CD4-positive, alpha-beta T cell treated with Interleukin-15 for 4 hours (primary cell): Measurements from ENCODE around the gene METTL21C.
A peak's percentile ranks its signal among the peaks of the same experiment; 100 is the strongest.

Experiments used
- DNase-seq: peaks from one replicate; pipeline ENCODE4 v3.0.0-alpha.2; 2020; ENCODE audit warnings: low spot score

METTL21C gene

DNA sequence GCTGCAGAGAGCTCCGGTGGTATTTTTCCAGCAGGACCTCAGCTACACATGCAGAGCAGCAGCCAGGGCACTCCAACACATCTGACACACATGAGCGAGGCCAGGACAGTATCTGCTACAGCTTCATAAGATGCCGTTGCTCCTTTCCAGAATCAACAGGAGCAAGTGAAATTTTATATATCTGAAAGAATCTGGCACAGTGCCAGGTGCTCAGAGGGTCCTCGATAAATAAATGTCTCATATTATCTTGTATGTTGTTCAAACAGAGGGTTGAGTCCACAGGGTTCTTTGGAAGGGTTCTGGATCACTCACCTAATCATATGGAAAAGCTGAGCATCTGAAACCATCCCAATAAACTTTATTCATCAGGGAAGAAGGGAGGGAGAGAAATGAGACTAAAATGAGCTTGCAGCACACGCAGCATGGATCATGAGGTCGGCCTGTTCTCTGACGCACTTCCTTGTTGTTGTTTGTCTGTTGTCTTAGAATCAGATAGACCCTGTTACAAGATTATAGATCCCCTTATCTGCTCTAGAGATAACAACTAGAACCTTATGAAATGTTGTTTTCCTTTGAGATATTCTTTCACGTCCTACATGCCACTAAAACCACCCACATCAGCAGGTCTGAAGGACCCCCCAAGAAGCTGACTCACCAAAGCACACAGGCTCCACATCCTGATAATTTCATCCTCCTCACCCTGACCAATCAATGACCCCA lies 3.2 kb upstream of the METTL21C start:
- DNase-seq: no peak

DNA sequence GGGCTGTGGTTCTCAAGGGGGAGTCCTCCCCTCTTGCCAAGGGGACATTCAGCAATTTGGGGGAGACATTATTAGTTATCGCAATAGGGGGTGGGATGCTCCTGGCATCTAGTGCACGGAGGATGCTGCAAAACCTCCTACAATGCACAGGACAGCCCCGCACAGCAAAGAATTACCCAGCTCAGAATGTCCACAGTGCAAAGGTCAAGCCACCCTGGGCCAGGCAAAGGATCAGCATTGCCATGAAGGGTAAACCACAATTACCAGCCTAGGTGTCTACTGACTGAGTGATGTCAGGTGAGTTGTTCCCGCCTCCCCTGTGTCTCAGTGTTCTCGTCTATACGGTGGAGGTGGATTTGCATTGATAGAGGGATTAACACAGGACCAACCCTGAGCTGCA lies 2.4 kb upstream of the METTL21C start:
- DNase-seq: no peak

DNA sequence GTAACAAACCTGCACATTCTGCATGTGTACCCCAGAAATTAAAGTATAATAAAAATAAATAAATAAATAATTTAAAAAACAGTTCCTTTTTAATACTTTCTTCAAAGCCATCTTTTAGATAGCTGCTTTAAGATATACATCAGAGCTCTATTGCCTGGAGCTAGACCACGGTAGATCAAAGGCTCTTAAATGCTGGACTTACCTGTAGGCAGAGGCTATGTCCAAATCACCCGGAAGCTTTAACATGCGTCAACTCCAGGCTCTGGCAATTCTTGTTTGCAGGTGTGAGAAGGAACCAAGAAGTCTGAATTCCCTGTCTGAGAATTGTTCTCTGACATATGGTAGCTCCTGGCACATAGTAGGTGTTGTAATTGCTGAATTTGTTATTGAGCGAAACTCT lies 1.6 kb upstream of the METTL21C start:
- no peak for DNase-seq

DNA sequence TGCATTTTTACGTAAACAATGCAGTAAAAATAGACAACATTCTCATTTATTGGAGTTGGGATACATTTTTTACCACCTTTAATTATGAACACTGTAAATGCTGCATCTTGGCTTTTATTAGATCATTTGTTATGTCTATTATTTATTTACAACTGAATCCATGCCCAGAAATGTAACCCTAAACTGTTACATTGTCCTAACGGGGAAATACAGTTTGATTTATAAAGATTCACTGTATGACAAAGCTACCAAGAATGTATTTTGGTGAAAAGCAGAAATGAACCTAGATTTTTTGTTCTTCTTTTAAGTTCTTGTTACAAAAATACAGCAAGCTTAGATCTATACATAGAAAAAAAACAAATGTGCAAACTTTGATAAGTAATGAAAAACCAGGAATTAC lies 1.1 kb downstream of the METTL21C start:
- DNase-seq: no peak

DNA sequence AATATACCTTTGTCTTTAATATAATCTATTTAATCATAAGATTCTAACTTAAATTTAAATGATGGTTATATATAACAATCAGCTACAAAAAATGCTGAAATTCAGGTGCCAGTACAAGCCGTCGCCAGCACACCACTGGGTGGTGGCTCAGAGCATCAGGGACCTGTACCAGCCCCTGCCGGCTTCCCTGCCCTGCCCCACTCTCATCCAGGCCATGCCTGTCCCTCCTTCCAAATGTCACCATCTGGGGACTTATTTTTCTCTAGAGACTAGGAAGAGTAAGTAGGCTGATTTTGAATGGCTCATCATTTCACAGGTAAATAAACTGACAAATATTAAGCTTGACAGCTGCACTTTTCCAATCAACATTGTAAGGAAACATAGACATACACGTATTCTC lies 1.6 kb downstream of the METTL21C start:
- DNase-seq: no peak

DNA sequence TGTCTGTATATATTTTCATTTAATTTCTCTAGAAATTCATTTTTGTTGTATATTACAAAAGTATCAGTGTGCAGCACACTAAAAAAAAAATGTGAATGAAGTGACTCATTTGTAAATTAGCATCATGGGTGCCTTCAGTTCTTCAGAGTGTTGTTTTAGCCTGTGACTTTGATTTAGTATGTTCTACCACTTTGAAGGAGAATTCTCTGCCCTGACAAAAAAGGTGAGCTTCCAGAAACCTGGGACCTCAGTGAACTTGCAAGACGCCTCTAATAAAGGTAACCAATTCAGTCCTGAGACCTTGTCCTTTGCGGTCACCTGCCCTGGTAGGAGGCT lies 2.4 kb downstream of the METTL21C start:
- DNase-seq: no peak

DNA sequence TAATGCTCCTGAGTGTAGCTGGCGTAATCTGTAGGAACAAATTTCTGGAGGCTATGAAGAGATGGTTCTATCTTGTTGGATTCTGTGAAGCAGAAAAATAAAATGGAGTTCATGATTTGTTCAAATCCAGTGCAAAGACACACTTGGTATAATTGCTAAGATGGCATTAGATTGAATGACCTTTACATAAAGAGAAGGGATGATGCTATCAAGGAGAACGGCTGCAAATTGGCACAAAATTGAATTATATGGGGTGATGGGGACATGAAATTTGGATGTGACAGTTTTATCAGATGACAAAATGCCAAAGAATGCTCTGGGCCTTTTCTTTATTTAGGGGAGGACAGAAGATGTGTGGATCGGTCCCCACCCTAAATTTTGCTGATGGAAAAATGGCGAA lies 4.0 kb downstream of the METTL21C start:
- DNase-seq: no peak

DNA sequence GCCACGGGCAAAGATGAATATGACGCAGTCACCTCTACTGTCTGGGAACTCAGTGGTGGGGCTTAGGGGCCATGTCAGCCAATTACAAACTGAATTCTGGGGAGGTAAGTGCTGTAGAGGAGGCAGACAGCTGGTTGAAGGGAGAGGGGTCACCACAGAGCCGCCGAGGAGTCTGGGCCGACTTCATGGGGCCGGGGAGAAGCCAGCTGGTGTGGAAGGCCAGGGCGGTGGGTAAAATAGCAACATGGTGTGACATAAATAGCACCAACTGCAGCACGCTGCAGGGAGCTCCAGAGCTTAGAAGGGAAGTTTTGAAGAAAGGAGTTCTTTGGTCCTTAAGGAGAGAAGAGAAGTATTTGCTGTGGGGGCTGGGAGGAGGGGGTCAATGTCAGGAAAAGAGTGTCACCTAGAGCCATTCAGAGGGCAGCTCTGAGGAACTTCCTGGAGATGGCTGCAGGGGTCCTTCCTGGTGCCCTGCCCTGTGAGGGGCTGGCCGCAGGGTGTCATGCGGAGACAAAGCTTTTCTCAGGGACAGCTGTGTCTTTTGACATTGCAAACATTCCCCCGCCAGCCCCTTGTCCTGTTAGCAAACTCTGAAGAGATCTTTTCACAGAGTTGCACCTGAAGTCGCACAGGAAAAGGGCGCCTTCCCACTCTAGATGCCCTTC lies 6.4 kb downstream of the METTL21C start:
- DNase-seq: no peak

DNA sequence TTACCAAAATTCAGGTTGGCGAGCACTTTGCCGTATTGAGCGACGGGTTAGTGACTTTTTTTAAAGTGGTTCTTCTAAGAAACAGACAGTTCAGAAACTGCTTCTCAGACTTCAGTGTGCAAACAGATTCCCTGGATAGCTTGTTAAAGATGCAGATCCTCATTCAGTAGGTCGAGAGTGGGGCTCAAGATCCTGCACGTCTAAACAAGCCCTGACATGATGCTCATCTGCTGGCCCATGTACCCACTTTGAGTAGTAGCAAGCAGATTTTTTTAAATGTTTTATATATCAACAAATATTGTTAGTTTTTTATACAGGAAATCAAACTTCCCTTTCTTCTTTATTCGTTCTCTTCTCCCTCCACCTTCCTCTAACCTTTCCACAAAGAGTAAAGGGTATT lies 7.3 kb downstream of the METTL21C start:
- no peak for DNase-seq

DNA sequence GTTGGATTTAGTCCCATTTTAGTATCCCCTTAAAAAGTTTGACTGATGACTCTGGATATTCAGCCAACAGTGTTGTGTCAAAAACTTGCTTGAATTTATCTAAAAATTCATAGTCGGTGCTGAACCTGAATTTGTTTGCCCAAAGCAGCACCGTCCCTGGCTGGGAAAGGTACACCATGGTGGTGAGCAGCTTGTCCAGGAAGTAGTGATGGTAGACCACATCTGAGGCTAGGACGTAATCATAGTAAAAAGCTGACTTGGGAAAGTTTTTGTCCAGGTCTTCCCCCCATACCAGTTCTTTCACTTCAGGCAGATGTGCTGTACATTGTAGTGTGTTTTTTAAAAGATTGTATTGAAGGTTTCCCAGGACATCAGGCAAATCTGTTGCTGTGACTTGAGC lies 8.8 kb downstream of the METTL21C start:
- DNase-seq: no peak

DNA sequence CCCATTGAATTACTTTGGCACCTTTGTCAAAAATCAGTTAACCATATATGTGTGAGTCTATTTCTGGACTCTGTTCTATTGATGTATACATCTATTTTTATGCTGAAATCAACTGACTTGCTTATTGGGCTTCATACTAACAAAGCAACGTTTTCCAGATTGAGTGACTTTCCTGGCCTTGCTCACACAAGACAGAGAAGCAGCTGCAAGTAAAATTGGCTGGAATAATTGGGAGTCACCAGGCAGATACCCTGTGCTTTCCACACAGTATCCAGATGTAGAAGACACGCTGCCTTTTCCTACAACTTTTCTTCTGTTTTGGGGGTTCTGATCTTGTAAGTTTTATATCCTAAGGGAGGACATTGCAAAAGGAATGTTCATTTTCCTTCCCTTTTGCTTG lies 11.2 kb downstream of the METTL21C start:
- DNase-seq: no peak

DNA sequence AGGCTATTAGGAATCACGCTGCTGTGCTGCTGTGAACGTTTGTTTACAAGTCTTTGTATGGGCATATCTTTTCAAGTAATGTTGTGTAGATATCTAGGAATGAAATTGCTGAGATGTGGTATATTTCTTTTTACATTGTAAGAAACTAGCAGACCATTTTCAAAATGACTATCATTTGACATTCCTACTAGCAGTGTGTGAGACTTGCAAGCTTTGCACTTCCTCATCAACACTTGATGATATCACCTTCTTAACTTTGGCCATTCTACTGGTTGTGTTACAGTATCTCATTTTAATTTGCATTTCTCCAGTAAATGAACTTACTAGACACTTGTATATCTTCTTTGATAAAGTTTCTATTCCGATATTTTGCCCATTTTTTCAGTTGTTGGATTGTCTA lies 12.1 kb downstream of the METTL21C start:
- no peak for DNase-seq

DNA sequence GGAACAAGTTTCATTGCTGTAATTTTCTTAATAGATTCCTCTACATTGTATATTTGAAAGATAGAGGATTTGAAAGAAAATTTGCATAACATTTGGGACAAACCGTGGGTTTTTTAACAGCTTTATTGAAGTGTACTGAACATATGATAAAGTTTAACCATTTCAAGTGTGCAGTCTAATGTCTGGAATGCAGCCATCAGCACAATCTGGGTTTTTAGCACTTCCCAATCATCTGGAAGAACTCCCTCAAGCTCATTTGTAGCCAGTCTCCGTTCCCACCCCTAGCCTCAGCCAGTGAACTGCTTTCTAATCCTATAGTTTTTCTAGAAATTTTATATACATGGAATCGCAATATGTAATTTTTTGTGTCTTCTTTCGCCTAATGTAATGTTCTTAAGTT lies 12.6 kb downstream of the METTL21C start:
- no peak for DNase-seq

DNA sequence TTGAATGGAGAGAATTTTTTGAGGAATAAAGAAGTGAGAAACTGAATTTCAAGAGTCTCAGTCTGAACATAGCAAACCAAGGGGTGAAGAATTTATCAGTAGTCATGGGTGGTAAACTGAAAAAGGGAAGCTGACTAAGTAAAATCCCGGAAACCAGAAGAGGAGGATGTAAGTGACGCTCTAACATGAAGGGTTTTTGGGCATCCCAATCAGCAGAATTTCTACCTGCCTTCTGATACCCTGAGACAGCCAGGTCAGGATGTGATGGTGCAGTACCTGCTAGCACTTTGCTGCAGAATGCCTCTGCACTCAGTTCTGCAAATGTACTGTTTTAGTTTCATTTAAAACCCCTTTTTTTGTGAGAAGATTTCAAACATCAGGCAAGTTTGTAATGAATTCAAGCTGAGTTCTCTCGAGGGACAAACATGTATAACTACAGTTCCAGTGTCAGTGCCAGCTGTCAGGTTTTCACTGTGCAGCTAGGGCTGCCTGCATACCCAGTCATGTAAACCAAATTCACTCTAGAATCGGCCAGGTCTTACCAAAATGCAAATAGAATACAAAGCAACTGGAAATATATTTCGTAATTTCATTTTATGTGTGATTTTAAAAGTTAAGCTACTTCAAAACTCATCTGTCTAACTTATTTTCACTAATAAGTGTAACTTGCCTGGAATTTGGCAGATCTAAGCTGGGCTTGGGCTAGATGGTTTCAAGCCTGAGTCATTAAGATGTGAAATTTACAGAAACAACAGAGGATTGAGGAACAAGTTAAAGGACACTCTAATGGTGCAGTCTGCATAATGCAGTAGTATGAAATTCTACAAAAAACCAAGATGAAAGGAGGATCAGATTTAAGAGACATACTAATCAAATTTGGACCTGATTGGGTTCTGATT lies 13.8 kb downstream of the METTL21C start:
- DNase-seq: peak; percentile 4

DNA sequence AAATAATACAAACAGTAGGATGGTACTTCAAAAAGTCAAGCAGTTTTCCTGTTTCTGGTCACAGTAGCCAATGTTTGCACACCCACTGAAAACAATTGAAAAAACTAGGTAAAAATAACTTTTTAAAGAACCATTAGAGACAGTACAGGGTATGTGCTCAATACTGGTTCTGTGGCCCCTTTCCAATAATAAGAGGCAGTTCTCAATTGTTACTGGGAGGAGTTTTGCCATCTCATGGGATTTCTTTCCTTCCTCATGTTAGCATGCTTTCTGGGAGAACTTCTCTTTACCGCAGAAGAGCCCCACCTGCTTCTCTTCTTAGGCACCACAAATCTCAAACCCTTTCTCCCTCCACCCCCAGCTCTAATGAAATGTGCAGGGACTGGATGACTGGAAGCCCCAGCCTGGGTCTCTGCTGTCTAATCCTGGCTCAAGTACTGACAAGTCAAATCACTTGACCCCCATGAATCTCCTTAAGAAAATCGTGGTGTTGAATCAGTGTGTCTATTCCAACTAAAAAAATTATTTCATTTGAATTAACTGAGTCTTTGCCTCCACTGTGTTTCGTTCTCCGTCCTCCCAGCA lies 14.6 kb downstream of the METTL21C start:
- DNase-seq: no peak

DNA sequence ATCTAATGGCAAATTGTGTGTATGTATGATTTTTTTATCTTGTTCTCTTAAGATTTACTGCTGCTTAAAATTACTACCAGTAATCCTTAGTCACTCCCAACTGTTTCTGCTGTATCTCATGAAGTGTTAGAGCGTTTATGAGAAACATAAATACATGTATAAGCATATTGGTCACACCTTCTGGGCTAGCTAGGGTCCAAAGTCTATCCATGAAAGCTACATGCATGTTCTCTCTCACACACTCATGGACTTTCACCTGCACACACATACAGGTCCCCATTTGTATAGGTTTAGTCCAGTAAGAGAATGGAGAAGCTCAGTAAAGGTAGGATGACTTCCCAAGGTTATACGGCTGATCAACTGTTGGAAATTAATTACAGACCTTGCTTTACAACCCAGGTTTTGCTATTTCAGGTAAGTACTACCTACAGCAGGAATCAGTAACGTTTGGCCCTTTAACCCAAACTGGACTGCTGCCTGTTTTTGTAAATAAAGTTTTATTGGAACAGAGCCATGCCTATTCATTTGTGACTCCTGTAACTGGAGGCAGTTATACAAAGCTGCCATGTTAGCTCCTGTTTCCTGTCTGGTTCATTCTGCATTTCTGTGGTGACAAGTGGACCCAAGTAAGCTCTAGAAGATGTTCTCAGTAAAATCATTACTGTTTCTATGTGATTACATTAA lies 15.3 kb downstream of the METTL21C start:
- no peak for DNase-seq

DNA sequence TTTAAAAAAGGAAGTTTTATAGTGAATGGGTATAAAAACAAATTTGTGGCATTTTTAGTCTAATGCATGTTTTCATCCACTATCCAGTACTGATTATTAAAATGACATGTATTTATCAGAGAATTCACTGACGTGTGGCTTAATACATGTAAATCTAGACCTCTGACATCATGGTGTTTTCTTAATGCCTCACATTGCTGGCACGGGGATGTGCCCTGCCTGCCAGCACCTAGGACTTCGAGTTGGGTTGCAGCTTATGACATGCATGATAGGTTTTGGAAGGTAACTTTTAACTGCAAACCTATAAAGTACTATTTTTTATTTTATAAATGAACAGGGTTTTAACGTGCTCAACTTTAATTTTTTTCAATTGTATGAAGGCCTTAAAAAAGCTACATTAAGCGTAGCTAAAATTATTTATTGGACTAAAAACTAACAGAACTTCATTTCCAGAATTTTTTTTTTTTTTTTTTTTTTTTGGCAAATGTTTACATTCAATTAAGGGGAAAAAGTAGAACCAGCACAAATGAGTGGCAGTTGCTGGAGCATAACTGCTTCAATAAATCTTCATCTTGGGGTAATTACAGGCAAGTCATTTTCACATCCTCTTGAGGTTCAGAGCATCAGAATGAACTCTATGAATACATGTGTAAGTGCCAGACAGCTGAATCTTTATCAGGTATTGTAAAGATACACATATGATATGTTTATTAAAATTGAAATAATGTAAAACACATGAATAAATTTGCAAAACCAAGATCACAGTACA lies 16.3 kb downstream of the METTL21C start:
- DNase-seq: no peak

DNA sequence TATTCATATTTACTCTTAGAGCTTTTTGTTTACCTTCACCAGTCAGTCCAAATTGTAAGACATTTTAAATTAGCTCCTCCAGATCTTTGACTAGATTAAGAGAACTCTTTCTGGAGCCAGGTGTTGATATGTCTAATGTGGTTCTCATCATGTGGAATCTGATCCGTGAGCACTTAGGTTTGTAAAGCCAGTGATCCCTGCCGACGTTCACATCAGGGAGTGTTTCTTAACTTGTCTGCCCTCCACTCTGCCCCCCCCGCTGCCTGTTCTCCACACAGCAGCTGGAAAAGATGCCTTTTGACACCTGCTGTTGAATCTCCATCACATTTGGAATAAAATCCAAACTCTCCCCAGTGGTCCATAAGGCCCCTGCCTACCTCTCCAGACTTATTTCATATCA lies 17.7 kb downstream of the METTL21C start:
- DNase-seq: no peak

DNA sequence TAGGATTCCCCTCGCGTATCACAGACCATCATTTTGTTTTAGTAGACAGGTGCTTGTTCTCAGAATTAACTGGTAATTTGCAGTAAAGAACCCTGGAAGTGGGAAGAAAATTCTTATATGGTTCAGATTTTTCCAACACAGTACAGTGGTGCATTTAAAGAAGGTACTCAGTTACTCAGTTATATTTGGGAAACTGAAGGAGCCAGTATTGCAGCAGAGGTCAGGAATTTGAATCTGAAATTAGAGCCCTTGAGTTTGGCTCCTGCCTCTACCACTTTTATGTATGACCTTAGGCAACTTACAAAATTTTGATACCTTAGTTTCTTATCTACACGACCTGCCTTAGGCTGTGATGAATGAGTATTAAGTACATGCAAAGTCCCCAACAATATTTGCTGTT lies 19.7 kb downstream of the METTL21C start:
- no peak for DNase-seq

DNA sequence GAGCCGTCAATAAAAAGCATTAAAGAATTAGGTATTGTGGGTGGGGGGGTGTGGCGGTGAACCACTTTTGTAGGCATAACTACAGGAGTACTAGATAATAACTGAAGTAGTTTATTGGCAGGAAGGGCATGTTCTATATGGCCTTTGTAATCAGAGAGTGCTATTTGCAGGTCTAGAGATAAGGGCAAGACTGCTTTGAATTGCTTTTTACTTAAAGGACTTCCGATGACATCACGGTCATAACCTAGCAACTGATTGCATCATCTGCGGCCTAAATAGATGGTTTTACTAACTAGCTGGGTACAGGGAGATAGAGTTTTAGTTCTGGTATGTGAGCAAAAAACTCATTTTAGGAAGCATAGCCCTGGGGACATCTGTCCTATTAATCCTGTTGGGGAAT lies 24.7 kb downstream of the METTL21C start:
- DNase-seq: no peak

DNA sequence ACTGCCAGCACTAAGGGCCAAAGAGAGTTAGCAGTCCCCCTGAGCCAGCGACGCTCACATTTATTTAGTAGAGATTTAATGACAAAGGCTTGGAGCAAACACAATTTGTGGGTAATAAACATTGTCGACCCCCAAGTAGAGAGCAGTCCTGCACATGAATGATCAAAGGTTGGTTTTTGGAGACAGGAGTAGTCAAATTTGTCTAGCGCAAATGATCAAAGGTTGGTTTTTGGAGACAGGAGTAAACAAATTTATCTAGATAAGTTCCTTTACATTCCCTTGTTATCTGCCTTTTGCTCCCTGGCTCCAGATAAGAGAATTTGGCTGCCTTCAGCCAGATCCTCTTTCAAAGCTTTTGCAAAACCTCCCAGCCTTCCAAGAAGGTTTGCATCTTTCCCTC lies 26.9 kb downstream of the METTL21C start:
- no peak for DNase-seq
